GM18508 (cell line): ENCODE data around the gene RCVRN.

Source experiments
- ATAC-seq: cut with Tn5 transposase; IDR thresholded peaks from one replicate; pipeline ENCODE4 v1.9.1; 2021; ENCODE audit warnings: moderate number of reproducible peaks; ENCODE audit not compliant: insufficient read depth, unreplicated experiment

RCVRN gene

GRCh38 chr17:9862220-9862619 is 42.9 kb downstream of the RCVRN start:
- no peak for ATAC-seq

- ATAC-seq, result no peak
These were observed 44.2 kb downstream of the RCVRN start for GRCh38 chr17:9860851-9861250.

- ATAC-seq, result no peak
These were observed 45.3 kb downstream of the RCVRN start for GRCh38 chr17:9859781-9860180.

GRCh38 chr17:9855036-9855435 is 50.0 kb downstream of the RCVRN start:
- no peak for ATAC-seq

- ATAC-seq, result no peak
These were observed 50.8 kb downstream of the RCVRN start for GRCh38 chr17:9854255-9854654.

GRCh38 chr17:9850151-9850550 is 54.9 kb downstream of the RCVRN start:
- no peak for ATAC-seq
